NCI-H187 (cell line): Measurements from ENCODE around the gene DERA.
"Not testable (repeated sequence)": the region's sequence is repeated elsewhere in the genome, so short reads cannot be mapped to it uniquely, and the experiment has no call there.

Experiments used
- DNase-seq, 2 experiments: peaks; one replicate each; lab custom pipeline; 2025; lab: John Stamatoyannopoulos, UW

The DERA gene

GRCh38 chr12:15904378-15904920 is 6.7 kb upstream of the DERA start:
- DNase-seq = no peak

GRCh38 chr12:15910468-15910863 is 666 bp upstream of the DERA start:
- DNase-seq = no peak

- not testable (repeated sequence) for DNase-seq
Observed at GRCh38 chr12:15911931-15912330, 799 bp downstream of the DERA start.

- not testable (repeated sequence) for DNase-seq
Observed at GRCh38 chr12:15914131-15914530, 3.0 kb downstream of the DERA start.

- DNase-seq = no peak
Observed at GRCh38 chr12:15918066-15918465, 6.9 kb downstream of the DERA start.

- DNase-seq = no peak
Observed at GRCh38 chr12:15919418-15919817, 8.3 kb downstream of the DERA start.

- DNase-seq = no peak
Observed at GRCh38 chr12:15924956-15925355, 13.8 kb downstream of the DERA start.

- no peak for DNase-seq
Observed at GRCh38 chr12:15928346-15928745, 17.2 kb downstream of the DERA start.

GRCh38 chr12:15928870-15929571 is 17.9 kb downstream of the DERA start:
- DNase-seq = no peak

- no peak for DNase-seq
Observed at GRCh38 chr12:15931590-15932053, 20.5 kb downstream of the DERA start.

- no peak for DNase-seq
Observed at GRCh38 chr12:15932327-15932726, 21.2 kb downstream of the DERA start.

- DNase-seq = no peak
Observed at GRCh38 chr12:15932971-15933370, 21.8 kb downstream of the DERA start.

- no peak for DNase-seq
Observed at GRCh38 chr12:15933751-15934150, 22.6 kb downstream of the DERA start.

GRCh38 chr12:15936751-15937150 is 25.6 kb downstream of the DERA start:
- no peak for DNase-seq

- DNase-seq = no peak
Observed at GRCh38 chr12:15937902-15938301, 26.8 kb downstream of the DERA start.

- no peak for DNase-seq
Observed at GRCh38 chr12:15939111-15939510, 28.0 kb downstream of the DERA start.

- no peak for DNase-seq
Observed at GRCh38 chr12:15942475-15942874, 31.3 kb downstream of the DERA start.

GRCh38 chr12:15943519-15943918 is 32.4 kb downstream of the DERA start:
- DNase-seq = not testable (repeated sequence)

GRCh38 chr12:15948461-15948860 is 37.3 kb downstream of the DERA start:
- not testable (repeated sequence) for DNase-seq

- DNase-seq = no peak
Observed at GRCh38 chr12:15955281-15955680, 44.1 kb downstream of the DERA start.

- no peak for DNase-seq
Observed at GRCh38 chr12:15956010-15956409, 44.9 kb downstream of the DERA start.

GRCh38 chr12:15956413-15957185 is 45.5 kb downstream of the DERA start:
- peak; percentile 58 to 67 for DNase-seq

- DNase-seq = no peak
Observed at GRCh38 chr12:15962760-15963159, 51.6 kb downstream of the DERA start.
